ENCODE data around the gene ADSS1. TPM values are rescaled to one million over a fixed set of nuclear protein-coding genes. Genes with fewer than 3 reads are reported as not detected.

The ADSS1 gene
- total RNA-seq, 1 experiment from 2014 or later = 10.0 TPM

DNA sequence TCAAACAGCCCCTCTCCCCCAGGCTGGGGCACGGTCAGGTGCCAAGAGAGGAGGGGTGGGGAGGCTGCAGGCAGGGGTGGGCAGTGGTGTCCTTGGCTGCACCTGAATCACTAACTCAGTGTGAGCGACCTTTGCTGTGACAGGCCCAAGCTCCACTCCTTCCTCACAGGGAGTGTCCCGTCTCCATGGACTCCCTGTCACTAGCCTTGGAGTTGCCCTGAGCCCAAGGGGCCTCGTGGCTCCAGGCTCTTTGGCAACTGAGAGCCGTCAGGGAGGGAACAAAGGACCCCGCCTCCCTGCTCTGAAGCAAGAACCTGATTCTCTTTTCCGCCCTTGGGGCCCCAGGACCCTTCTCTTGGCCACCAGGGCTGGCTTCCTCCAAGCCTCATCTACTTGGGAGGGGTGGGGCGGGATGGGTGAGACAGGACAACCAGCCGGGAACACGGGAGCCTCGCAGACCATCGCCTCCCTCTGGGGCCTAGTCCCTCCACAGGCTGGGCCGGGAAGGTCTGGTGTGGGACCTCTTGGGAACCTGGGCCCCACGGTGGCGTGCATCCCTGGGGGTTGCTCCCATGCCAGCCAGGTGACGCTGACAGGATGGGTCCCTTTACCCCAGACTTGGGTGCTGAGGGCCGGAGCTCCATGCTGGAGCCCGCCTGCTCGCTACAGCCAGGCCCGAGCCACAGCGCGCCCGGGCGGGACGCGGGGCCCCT, 935 bp upstream of the ADSS1 start:
- H3K4me3 Mint-ChIP-seq = no peak overlapping the region
- H3K36me3 Mint-ChIP-seq = no peaks in the 10 kb centered on the region
- H3K9me3 Mint-ChIP-seq = no peaks in the 10 kb centered on the region
- H3K4me1 Mint-ChIP-seq = peaks cover 5% of the 10 kb centered on the region
- peak; percentile 39 for DNase-seq (ENCODE audit: low spot score)
- peak; percentile 6 for ATAC-seq
- H3K27ac Mint-ChIP-seq = no peak overlapping the region
- no peaks in the 10 kb centered on the region for H3K27me3 Mint-ChIP-seq (ENCODE audit: low read depth)
- ChIA-PET CTCF (interaction anchor here (0.6 to 1.9 kb wide), 7 partner anchors 14 to 1422 kb away, joined by 3 to 8 read pairs (median 4); partner anchors contain the start of gene SIVA1), POLR2A (no interaction called here)
- TF ChIP-seq FOXP1 (CRISPR knock-in tag; IDR thresholded peaks at IDR 0.05; ENCODE audit: borderline replicate concordance) (peak; percentile 34; the same call in 1 of the 2 replicates), MXD4 (CRISPR knock-in tag; IDR thresholded peaks at IDR 0.05; ENCODE audit: borderline replicate concordance) (no peak)

DNA sequence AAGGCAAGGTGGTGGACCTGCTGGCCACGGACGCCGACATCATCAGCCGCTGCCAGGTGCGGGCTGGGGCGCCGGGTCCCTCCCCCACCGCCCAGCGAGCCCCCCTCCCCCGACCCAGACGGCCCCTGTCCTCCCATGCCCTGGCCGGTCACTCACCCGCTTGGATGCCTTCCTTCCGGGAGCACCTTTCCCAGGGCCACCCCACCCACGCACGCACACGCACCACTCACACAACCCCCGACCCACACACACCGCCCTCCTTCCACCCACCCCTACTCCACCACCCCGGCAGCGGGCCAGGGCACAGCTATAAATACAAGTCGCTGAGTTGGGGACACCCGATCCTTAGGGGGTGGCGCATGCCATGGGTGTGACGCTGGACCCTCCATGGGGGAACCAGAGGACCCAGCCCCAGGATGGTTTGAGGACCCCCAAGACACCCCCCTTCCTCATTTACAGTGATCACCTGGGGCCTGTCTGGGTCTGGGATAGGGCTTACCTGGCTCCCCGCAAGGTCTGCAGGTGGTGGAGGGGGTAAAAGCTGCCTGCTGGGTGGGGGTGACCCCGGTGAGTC, 465 bp downstream of the ADSS1 start:
- H3K4me3 Mint-ChIP-seq = peak overlapping the region; percentile 69
- peaks cover 3% of the 10 kb centered on the region; the same call in 1 of the 2 replicates for H3K27me3 Mint-ChIP-seq (ENCODE audit: low read depth)
- TF ChIP-seq TP53 (CRISPR knock-in tag; IDR thresholded peaks at IDR 0.05) = no peak
- TF ChIP-seq MXD4 (CRISPR knock-in tag; IDR thresholded peaks at IDR 0.05; ENCODE audit: borderline replicate concordance) = no peak
- TF ChIP-seq, protein P1, sequence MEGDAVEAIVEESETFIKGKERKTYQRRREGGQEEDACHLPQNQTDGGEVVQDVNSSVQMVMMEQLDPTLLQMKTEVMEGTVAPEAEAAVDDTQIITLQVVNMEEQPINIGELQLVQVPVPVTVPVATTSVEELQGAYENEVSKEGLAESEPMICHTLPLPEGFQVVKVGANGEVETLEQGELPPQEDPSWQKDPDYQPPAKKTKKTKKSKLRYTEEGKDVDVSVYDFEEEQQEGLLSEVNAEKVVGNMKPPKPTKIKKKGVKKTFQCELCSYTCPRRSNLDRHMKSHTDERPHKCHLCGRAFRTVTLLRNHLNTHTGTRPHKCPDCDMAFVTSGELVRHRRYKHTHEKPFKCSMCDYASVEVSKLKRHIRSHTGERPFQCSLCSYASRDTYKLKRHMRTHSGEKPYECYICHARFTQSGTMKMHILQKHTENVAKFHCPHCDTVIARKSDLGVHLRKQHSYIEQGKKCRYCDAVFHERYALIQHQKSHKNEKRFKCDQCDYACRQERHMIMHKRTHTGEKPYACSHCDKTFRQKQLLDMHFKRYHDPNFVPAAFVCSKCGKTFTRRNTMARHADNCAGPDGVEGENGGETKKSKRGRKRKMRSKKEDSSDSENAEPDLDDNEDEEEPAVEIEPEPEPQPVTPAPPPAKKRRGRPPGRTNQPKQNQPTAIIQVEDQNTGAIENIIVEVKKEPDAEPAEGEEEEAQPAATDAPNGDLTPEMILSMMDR (IDR thresholded peaks at IDR 0.05) = no peak
- H3K9me3 Mint-ChIP-seq = no peaks in the 10 kb centered on the region
- DNase-seq (ENCODE audit: low spot score) (no peak), ATAC-seq (peak; percentile 2; the same call in 1 of the 2 replicates)
- no peak overlapping the region for H3K27ac Mint-ChIP-seq
- H3K4me1 Mint-ChIP-seq = peaks cover 5% of the 10 kb centered on the region
- ChIA-PET CTCF (interaction anchor here (0.9 to 2.5 kb wide), 15 partner anchors 8 to 102 kb away, joined by 3 to 20 read pairs (median 5); partner anchors contain the start of gene SIVA1), POLR2A (interaction anchor here (1.3 kb wide), 1 partner anchor 12 kb away, joined by 3 read pairs; no protein-coding TSS in a partner anchor)
- no peaks in the 10 kb centered on the region for H3K36me3 Mint-ChIP-seq

DNA sequence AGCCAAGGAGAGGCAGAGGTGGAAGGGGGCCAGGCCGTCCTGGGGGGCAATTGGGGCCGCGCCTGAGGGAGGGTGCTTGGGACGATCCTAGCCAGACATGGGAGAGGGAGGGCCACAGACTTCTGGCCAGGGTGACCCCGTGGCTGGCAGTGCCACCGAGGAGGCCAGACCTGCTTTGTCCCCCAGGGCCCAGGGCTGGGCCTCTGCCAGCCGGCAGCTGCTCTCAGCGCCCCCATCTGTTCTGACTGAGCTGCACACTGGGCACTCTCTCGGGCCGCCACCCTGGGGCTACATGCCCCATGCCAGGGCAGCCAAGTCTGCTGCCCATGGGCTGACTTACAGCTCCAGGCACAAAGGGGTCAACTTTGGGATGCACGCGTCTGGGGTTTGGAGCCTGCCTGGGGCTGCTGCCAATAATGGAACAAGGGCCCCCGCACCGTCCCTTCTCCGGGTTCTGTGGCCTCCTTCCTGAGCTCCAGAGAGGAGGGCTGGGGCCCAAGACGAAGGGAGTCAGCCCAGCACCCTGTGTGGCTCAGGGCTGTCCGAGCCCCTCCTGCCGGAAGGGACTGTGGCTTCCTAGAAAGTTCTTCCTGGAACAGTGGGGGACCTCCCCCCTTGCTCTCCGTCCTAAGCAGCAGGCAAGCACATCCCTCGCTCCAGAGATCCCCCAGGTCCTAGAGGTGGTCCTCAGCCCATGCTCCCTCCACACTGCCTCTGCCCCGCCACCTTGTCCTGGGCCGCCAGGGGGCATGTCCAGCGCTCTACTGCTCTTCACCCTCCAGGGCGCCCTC, 1.1 kb downstream of the ADSS1 start:
- Mint-ChIP-seq H3K4me1 (peaks cover 5% of the 10 kb centered on the region), H3K4me3 (peak overlapping the region; percentile 69), H3K36me3 (no peaks in the 10 kb centered on the region), H3K27me3 (ENCODE audit: low read depth) (peaks cover 3% of the 10 kb centered on the region; the same call in 1 of the 2 replicates), H3K9me3 (no peaks in the 10 kb centered on the region), H3K27ac (peak overlapping the region; percentile 72; the same call in 1 of the 2 replicates)
- peak; percentile 59 for DNase-seq (ENCODE audit: low spot score)
- TF ChIP-seq ZNF423 (CRISPR knock-in tag; IDR thresholded peaks at IDR 0.05) (0 out of 2 replicates have a peak, but pooled peaks have one; percentile 17), JAZF1 (CRISPR knock-in tag; IDR thresholded peaks at IDR 0.05) (no peak), RORB (CRISPR knock-in tag; IDR thresholded peaks at IDR 0.05) (no peak), KAT7 (CRISPR knock-in tag; IDR thresholded peaks at IDR 0.05; ENCODE audit: borderline replicate concordance) (no peak), ZNF219 (CRISPR knock-in tag; IDR thresholded peaks at IDR 0.05; ENCODE audit: borderline replicate concordance) (0 out of 2 replicates have a peak, but pooled peaks have one; percentile 18)
- TF ChIP-seq, protein P2, sequence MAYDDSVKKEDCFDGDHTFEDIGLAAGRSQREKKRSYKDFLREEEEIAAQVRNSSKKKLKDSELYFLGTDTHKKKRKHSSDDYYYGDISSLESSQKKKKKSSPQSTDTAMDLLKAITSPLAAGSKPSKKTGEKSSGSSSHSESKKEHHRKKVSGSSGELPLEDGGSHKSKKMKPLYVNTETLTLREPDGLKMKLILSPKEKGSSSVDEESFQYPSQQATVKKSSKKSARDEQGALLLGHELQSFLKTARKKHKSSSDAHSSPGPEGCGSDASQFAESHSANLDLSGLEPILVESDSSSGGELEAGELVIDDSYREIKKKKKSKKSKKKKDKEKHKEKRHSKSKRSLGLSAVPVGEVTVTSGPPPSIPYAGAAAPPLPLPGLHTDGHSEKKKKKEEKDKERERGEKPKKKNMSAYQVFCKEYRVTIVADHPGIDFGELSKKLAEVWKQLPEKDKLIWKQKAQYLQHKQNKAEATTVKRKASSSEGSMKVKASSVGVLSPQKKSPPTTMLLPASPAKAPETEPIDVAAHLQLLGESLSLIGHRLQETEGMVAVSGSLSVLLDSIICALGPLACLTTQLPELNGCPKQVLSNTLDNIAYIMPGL (CRISPR knock-in tag; IDR thresholded peaks at IDR 0.05) = peak; percentile 42; the same call in 1 of the 2 replicates
- TF ChIP-seq, protein P3, sequence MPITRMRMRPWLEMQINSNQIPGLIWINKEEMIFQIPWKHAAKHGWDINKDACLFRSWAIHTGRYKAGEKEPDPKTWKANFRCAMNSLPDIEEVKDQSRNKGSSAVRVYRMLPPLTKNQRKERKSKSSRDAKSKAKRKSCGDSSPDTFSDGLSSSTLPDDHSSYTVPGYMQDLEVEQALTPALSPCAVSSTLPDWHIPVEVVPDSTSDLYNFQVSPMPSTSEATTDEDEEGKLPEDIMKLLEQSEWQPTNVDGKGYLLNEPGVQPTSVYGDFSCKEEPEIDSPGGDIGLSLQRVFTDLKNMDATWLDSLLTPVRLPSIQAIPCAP (CRISPR knock-in tag; IDR thresholded peaks at IDR 0.05) = no peak
- TF ChIP-seq, protein P4, sequence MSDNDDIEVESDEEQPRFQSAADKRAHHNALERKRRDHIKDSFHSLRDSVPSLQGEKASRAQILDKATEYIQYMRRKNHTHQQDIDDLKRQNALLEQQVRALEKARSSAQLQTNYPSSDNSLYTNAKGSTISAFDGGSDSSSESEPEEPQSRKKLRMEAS (CRISPR knock-in tag; IDR thresholded peaks at IDR 0.05) = peak; percentile 46; the same call in 1 of the 2 replicates
- TF ChIP-seq, protein P5, sequence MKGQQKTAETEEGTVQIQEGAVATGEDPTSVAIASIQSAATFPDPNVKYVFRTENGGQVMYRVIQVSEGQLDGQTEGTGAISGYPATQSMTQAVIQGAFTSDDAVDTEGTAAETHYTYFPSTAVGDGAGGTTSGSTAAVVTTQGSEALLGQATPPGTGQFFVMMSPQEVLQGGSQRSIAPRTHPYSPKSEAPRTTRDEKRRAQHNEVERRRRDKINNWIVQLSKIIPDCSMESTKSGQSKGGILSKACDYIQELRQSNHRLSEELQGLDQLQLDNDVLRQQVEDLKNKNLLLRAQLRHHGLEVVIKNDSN (CRISPR knock-in tag; IDR thresholded peaks at IDR 0.05) = 0 out of 2 replicates have a peak, but pooled peaks have one; percentile 29
- ATAC-seq = peak; percentile 56
- ChIA-PET CTCF (interaction anchor here (0.5 to 2.5 kb wide), 26 partner anchors 8 to 570 kb away, joined by 3 to 20 read pairs (median 4); partner anchors contain the start of gene SIVA1), POLR2A (interaction anchor here (1.3 kb wide), 1 partner anchor 13 kb away, joined by 3 read pairs; no protein-coding TSS in a partner anchor)
